Measurements from ENCODE around the gene IRF3.

The IRF3 gene, protein sequence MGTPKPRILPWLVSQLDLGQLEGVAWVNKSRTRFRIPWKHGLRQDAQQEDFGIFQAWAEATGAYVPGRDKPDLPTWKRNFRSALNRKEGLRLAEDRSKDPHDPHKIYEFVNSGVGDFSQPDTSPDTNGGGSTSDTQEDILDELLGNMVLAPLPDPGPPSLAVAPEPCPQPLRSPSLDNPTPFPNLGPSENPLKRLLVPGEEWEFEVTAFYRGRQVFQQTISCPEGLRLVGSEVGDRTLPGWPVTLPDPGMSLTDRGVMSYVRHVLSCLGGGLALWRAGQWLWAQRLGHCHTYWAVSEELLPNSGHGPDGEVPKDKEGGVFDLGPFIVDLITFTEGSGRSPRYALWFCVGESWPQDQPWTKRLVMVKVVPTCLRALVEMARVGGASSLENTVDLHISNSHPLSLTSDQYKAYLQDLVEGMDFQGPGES

DNA sequence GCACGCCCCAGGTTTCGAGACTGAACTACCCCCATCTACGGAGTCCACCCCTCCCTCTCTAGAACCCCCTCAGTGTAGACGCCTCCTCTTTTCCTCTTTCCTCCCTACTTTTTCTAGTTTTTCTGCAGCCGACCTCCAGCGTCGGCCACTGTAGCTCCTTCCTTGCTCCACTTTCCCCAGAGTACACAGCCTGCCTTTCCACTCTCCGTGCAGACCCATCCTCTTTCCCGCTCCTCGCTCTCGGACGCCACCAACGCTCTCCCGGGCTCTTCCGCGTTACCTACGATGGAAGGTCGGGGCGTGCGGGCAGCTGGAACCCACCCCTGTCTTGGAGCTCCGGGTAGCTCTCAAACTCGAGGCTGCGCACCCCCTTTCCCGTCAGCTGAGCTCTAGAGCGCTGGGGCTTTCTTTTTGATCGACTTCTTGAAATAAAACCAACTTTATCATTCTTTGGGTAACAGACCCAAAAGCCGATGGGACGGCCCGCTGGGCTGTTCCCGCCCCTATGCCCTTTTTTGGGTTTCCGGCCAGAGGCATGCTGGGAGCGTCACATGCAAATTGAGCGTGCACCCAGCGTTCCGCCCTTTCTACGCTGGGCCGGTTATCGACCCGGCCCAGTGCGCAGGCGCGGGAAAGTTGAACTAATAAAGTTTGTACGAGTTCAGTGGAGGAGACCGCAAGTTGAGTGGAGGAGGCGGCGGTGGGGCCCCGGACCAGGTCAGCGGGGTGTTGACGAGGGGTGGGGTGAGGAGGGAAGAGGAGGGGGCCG is at the start of gene IRF3, which contains the start of gene BCL2L12:
IRF3 (minus strand) TSS at position 507 of the 769 bp plus-strand sequence. CDS start 1,019 bp downstream, outside the sequence.
BCL2L12 (plus strand) TSS at position 583 of the 769 bp plus-strand sequence. CDS start 760 bp downstream, outside the sequence.
- Histone ChIP-seq H3K4me3 (replicated peaks; ENCODE audit: low read depth, low read length) (peak within 1 kb of the TSS; percentile 72), H3K27me3 (replicated peaks; ENCODE audit: control insufficient read depth, insufficient read depth, low read length) (no peaks in the 10 kb centered on the region), H3K36me3 (ENCODE audit: control insufficient read depth, insufficient read depth, low read length) (peaks cover 27% of the 10 kb centered on the region)
- peak; percentile 95 for DNase-seq (ENCODE audit: extremely low read depth, insufficient read length)
- TF ChIP-seq, protein P1, sequence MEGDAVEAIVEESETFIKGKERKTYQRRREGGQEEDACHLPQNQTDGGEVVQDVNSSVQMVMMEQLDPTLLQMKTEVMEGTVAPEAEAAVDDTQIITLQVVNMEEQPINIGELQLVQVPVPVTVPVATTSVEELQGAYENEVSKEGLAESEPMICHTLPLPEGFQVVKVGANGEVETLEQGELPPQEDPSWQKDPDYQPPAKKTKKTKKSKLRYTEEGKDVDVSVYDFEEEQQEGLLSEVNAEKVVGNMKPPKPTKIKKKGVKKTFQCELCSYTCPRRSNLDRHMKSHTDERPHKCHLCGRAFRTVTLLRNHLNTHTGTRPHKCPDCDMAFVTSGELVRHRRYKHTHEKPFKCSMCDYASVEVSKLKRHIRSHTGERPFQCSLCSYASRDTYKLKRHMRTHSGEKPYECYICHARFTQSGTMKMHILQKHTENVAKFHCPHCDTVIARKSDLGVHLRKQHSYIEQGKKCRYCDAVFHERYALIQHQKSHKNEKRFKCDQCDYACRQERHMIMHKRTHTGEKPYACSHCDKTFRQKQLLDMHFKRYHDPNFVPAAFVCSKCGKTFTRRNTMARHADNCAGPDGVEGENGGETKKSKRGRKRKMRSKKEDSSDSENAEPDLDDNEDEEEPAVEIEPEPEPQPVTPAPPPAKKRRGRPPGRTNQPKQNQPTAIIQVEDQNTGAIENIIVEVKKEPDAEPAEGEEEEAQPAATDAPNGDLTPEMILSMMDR (IDR thresholded peaks at IDR 0.05; ENCODE audit: insufficient read depth, low read length, poor library complexity, severe bottlenecking) = no peak

- no peaks in the 10 kb centered on the region for H3K36me3 ChIP-seq (ENCODE audit: control insufficient read depth, insufficient read depth, low read length)
- no peak overlapping the region for H3K4me3 ChIP-seq (replicated peaks; ENCODE audit: low read depth, low read length)
- TF ChIP-seq, protein P1 (IDR thresholded peaks at IDR 0.05; ENCODE audit: insufficient read depth, low read length, poor library complexity, severe bottlenecking) = no peak
- no peak for DNase-seq (ENCODE audit: extremely low read depth, insufficient read length)
- no peaks in the 10 kb centered on the region for H3K27me3 ChIP-seq (replicated peaks; ENCODE audit: control insufficient read depth, insufficient read depth, low read length)
Measured at GRCh38 chr19:49713236-49713845, 47.7 kb upstream of the IRF3 start.

- Histone ChIP-seq H3K4me3 (replicated peaks; ENCODE audit: low read depth, low read length) (no peak overlapping the region), H3K36me3 (ENCODE audit: control insufficient read depth, insufficient read depth, low read length) (no peaks in the 10 kb centered on the region), H3K27me3 (replicated peaks; ENCODE audit: control insufficient read depth, insufficient read depth, low read length) (no peaks in the 10 kb centered on the region)
- DNase-seq (ENCODE audit: extremely low read depth, insufficient read length) = peak; percentile 28
- TF ChIP-seq, protein P1 (IDR thresholded peaks at IDR 0.05; ENCODE audit: insufficient read depth, low read length, poor library complexity, severe bottlenecking) = no peak
Measured at GRCh38 chr19:49712397-49712859, 46.8 kb upstream of the IRF3 start.

DNA sequence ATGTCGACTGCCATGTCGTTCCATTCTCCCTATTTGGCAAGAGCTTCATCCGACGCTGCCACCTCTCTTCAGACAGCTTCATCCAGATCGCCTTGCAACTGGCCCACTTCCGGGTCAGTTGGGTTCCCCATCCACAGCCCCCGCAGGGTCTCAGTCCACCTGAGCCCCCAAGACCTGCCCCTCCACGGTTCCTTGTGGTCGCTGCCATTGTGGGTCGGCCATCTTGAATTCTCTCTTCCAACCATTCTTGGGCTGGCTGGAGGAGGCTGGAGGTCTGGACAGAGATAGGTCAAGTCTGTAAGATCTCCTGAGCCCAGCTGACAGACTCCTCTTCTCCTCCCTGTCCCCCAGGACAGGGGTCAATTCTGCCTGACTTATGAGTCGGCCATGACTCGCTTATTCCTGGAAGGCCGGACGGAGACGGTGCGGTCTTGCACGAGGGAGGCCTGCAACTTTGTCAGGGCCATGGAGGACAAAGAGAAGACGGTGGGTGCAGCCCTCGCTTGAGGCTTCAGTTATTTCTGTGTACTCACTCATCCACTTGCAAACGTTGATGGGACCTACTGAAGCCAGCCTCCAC is 44.8 kb upstream of the IRF3 start:
- H3K4me3 ChIP-seq (replicated peaks; ENCODE audit: low read depth, low read length) = no peak overlapping the region
- DNase-seq (ENCODE audit: extremely low read depth, insufficient read length) = no peak
- H3K36me3 ChIP-seq (ENCODE audit: control insufficient read depth, insufficient read depth, low read length) = no peaks in the 10 kb centered on the region
- no peaks in the 10 kb centered on the region for H3K27me3 ChIP-seq (replicated peaks; ENCODE audit: control insufficient read depth, insufficient read depth, low read length)
- TF ChIP-seq, protein P1 (IDR thresholded peaks at IDR 0.05; ENCODE audit: insufficient read depth, low read length, poor library complexity, severe bottlenecking) = no peak

- Histone ChIP-seq H3K4me3 (replicated peaks; ENCODE audit: low read depth, low read length) (no peak overlapping the region), H3K36me3 (ENCODE audit: control insufficient read depth, insufficient read depth, low read length) (no peaks in the 10 kb centered on the region), H3K27me3 (replicated peaks; ENCODE audit: control insufficient read depth, insufficient read depth, low read length) (no peaks in the 10 kb centered on the region)
- DNase-seq (ENCODE audit: extremely low read depth, insufficient read length) = no peak
- TF ChIP-seq, protein P1 (IDR thresholded peaks at IDR 0.05; ENCODE audit: insufficient read depth, low read length, poor library complexity, severe bottlenecking) = no peak
Measured at GRCh38 chr19:49705919-49706318, 40.3 kb upstream of the IRF3 start.
